ENCODE results near the gene ARHGAP25.

ARHGAP25 gene

GRCh38 chr2:68767996-68768395 is 33.4 kb downstream of the ARHGAP25 start:
- DNase-seq, result no peak

GRCh38 chr2:68768461-68768860 is 33.9 kb downstream of the ARHGAP25 start:
- no peak for DNase-seq

GRCh38 chr2:68768951-68769350 is 34.3 kb downstream of the ARHGAP25 start:
- DNase-seq, result no peak

- no peak for DNase-seq
These were observed 35.1 kb downstream of the ARHGAP25 start for GRCh38 chr2:68769586-68770270.

- peak; percentile 59 for DNase-seq
These were observed 35.9 kb downstream of the ARHGAP25 start for GRCh38 chr2:68770271-68771111.

GRCh38 chr2:68771211-68771751 is 36.7 kb downstream of the ARHGAP25 start:
- DNase-seq, result no peak

GRCh38 chr2:68772109-68772508 is 37.5 kb downstream of the ARHGAP25 start:
- DNase-seq, result no peak

- peak; percentile 93 for DNase-seq
These were observed 40.1 kb downstream of the ARHGAP25 start for GRCh38 chr2:68774569-68775271.

- peak; percentile 24 for DNase-seq
These were observed 40.7 kb downstream of the ARHGAP25 start for GRCh38 chr2:68775272-68775842.

- DNase-seq, result peak; percentile 69
These were observed 41.5 kb downstream of the ARHGAP25 start for GRCh38 chr2:68776124-68776523.

GRCh38 chr2:68779595-68779994 is 45.0 kb downstream of the ARHGAP25 start:
- DNase-seq, result no peak

- peak; percentile 73 for DNase-seq
These were observed 49.6 kb downstream of the ARHGAP25 start for GRCh38 chr2:68784188-68784587.

GRCh38 chr2:68784915-68785314 is 50.3 kb downstream of the ARHGAP25 start:
- no peak for DNase-seq

GRCh38 chr2:68787356-68787755 is 52.7 kb downstream of the ARHGAP25 start:
- no peak for DNase-seq

GRCh38 chr2:68789603-68790002 is 55.0 kb downstream of the ARHGAP25 start:
- DNase-seq, result no peak

- DNase-seq, result no peak
These were observed 56.0 kb downstream of the ARHGAP25 start for GRCh38 chr2:68790600-68790999.

- DNase-seq, result no peak
These were observed 57.3 kb downstream of the ARHGAP25 start for GRCh38 chr2:68791914-68792313.

- DNase-seq, result no peak
These were observed 58.1 kb downstream of the ARHGAP25 start for GRCh38 chr2:68792751-68793150.

- DNase-seq, result peak; percentile 68
These were observed 61.8 kb downstream of the ARHGAP25 start for GRCh38 chr2:68796295-68796905.

GRCh38 chr2:68798569-68798968 is 64.0 kb downstream of the ARHGAP25 start:
- DNase-seq, result no peak

- DNase-seq, result no peak
These were observed 64.8 kb downstream of the ARHGAP25 start for GRCh38 chr2:68799140-68800026.
